Erythroblast (primary cell): ENCODE data around the gene DAGLA.

Source experiments
- GATA1 ChIP-seq: IDR thresholded peaks from 2 replicates; pipeline ENCODE4 v1.6.1; 2011; ENCODE audit warnings: low read depth, mild to moderate bottlenecking, control low read depth, low read length, moderate library complexity
- POLR2A ChIP-seq: IDR thresholded peaks from 2 replicates; pipeline ENCODE4 v1.6.1; 2011; ENCODE audit warnings: mild to moderate bottlenecking, low read length

DNA sequence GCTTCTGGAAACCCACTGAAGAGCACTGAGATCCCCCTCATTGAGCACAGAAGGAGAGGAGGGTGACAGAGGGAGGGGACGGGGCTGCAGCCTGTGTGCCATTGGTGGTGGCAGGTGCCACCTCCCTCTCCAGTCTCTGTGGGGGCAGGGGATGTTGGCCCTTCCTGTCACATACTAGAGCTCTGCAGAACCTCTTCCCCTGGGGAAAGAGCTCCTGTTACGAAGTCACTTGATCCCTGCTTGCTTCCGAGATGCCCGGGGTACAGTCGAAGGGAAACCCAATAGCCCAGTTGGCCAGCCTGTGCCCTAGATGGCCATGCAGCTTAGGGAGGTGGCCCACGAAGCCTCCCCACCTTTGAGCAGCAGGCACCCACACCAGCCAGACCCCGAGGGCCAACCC lies 29.4 kb downstream of the DAGLA start:
- TF ChIP-seq POLR2A (no peak), GATA1 (no peak)
